GM18511 (cell line): ENCODE measurements around the gene PSEN1.

ENCODE experiments used
- ATAC-seq: cut with Tn5 transposase; IDR thresholded peaks from one replicate; pipeline ENCODE4 v1.9.1; 2021; ENCODE audit warnings: mild to moderate bottlenecking, moderate library complexity; ENCODE audit not compliant: unreplicated experiment

Gene PSEN1

DNA sequence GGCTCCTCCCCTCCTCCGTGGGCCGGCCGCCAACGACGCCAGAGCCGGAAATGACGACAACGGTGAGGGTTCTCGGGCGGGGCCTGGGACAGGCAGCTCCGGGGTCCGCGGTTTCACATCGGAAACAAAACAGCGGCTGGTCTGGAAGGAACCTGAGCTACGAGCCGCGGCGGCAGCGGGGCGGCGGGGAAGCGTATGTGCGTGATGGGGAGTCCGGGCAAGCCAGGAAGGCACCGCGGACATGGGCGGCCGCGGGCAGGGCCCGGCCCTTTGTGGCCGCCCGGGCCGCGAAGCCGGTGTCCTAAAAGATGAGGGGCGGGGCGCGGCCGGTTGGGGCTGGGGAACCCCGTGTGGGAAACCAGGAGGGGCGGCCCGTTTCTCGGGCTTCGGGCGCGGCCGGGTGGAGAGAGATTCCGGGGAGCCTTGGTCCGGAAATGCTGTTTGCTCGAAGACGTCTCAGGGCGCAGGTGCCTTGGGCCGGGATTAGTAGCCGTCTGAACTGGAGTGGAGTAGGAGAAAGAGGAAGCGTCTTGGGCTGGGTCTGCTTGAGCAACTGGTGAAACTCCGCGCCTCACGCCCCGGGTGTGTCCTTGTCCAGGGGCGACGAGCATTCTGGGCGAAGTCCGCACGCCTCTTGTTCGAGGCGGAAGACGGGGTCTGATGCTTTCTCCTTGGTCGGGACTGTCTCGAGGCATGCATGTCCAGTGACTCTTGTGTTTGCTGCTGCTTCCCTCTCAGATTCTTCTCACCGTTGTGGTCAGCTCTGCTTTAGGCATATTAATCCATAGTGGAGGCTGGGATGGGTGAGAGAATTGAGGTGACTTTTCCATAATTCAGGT is at the start of gene PSEN1:
Gene PSEN1, plus strand, starts transcription at position 121 of the 839 bp plus-strand sequence. CDS start 11,513 bp downstream, outside the sequence.
- peak; percentile 93 for ATAC-seq

DNA sequence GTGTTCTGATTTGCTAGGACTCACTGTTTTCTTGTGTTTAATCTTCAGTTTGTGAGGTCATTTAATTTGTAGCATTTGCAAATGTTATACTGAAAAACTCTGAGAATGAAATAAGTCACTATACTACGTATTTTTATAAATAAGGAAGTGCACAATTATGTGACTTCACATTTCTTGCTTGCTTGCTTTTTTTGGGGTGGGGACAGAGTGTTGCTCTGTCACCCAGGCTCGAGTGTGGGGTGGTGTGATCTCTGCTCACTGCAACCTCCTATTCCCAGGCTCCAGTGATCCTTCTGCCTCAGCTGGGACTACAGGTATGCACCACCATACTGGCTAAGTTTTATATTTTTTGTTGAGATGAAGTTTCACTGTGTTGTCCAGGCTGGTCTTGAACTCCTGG is 45.3 kb upstream of the PSEN1 start:
- ATAC-seq, result no peak

DNA sequence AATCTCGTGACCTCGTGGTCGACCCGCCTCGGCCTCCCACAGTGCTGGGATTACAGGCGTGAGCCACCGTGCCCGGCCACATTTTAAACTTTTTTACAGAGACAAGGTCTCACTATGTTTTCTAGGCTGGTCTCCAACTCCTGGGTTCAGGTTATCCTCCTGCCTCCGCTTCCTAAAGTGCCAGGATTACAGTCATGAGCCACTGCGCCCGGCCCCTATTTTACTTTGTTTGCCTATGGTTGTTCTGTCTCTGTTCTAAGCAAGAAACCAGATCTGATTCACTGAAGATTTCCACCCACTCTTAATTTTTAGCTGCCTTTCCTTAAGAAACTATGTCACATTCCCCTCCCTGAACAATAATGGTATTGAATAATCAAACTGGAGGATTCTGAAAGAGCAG is 38.9 kb upstream of the PSEN1 start:
- ATAC-seq, result no peak

DNA sequence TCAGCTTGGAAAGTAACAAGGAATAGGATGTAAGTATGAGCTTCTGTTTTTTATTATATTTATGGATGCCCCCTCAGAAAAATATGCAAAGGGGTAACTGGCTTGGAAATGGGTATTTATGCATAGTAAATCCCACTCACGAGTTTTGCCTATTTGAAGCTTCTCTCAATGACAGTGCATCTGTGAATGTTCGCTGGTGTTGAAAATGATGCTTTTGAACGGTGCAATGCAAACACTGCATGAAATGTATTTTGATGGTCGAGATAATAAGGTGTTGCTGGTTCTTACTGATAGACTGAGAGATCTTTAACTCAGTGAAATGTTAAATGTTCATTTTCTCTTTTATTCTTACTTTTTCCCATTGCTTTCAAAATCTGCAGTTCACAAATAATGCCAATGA is 36.0 kb upstream of the PSEN1 start:
- ATAC-seq, result no peak

DNA sequence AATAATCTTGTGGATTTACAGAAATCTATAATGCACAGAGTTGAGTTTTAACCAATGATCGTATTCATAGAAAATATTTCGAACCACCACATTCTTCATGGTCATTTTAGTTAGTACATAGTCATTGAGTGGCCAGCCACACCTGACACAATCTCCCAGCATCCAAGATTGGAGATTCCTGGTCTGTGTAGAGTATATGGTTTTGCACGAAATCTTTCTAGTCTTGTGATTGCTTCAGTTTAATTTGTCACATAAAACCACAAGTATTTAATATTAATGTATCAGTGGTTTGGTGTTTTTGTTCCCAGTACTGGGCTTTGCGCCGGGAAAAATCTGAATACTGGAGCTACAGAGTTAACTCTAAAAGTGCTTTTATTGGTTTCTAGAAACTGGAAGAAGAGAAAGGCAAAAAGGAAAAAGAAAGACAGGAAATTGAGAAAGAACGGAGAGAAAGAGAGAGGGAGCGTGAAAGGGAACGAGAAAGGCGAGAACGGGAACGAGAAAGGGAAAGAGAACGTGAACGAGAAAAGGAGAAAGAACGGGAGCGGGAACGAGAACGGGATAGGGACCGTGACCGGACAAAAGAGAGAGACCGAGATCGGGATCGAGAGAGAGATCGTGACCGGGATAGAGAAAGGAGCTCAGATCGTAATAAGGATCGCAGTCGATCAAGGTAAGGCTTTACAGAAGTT is 33.4 kb upstream of the PSEN1 start:
- no peak for ATAC-seq

DNA sequence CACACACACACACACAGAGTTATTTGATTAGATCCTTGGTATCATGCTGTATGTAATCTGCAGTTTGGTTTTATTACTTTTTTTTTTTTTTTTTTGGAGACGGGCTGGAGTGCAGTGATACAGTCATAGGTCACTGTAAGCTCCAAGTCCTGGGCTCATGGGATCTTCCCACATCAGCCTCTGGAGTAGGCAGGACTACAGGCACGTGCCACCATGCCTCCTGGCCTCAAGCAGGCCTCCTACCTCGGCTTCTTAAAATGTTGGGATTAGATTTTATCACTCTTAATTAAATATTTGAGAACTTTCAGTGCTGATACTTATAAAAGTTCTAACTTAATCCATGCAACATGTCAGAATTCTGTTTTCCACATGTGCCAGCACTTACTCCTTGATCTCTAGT is 31.3 kb upstream of the PSEN1 start:
- no peak for ATAC-seq

DNA sequence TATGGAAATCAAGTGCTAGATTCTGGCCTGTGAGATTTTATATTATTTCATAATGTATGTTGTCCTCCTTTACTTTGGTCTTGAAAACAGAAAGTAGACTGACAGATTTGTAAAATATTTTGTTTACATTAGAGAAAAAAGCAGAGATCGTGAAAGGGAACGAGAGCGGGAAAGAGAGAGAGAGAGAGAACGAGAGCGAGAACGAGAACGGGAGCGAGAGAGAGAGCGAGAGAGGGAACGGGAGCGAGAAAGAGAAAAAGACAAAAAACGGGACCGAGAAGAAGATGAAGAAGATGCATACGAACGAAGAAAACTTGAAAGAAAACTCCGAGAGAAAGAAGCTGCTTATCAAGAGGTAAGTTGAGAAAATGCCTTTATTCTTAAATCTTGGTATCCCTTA is 30.6 kb upstream of the PSEN1 start:
- ATAC-seq, result no peak

DNA sequence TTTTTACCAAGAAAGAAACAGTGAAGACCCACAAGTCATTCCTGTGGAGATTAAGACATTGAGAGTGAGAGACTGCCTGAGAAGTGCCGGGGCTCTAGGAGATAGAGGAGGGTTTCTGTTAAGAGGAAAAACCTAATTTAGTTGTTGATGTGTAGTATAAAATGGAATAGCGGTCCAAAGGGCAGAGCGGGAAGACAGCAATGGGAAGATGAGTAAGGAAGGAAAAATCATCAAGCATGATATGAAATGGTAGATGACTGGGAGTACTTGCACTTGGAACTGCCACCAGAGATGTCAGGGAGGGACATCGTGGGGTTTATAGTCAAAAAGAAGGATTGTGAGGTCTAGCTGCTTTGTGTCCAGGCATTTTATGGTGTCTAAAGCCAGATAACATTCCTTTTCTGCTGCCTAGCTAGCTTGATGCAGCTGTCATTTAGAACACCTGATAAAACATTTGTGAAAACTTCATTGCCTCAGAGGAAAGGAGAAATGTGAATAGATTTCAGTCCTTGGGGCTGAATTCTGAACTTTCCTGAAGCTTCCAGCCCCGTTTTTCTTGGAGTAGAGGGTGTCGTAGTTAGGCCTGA is 20.1 kb upstream of the PSEN1 start:
- ATAC-seq, result no peak

DNA sequence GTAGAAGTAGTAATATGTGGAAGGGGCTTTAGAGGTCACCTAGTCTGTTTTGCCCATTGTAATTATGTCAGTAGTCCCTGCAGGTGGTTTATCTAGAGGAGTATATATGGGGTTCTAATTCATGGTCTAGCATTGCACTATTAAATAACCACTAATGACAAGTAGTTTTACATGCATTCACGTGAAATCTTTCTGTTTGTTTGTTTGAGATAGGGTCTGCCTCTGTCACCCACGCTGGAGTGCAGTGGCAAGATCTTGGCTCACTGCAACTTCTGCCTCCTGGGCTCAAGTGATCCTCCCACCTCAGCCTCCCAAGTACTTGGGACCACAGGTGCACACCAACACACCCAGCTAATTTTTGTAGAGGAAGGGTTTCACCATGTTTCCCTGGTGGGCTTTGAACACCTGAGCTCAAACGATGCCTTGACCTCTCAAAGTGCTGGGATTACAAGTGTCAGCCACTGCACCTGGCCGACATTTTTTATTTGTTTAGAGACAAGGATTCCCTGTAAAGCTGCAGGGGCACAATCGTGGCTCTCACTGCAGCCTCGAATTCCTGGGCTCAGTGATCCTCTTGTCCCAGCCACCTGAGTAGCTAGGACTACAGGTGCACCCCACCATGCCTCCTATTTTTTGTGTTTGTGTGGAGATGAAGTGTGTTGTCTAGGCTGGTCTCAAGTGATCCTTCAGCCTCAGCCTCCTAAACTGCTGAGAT is 12.0 kb upstream of the PSEN1 start:
- ATAC-seq, result no peak

DNA sequence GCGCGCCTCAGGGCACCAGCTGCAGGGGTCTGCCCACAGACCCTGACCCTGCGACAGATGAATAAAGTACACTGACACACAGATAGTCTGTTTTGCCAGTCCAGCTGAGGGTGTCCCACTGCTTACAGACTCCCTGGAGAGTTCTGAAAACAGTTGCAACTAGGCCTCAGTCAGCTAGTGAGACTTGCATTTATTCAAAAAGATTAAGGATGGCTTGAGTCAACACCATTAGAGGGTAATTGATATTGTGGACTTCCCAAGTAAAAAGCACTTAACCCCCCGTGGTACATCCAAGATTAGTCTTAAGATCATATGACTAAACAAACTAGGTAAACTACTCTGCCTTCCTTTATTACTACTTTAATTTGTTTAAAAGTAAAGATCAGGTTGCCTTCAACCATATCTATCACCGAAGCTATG is 11.1 kb upstream of the PSEN1 start:
- ATAC-seq, result no peak

DNA sequence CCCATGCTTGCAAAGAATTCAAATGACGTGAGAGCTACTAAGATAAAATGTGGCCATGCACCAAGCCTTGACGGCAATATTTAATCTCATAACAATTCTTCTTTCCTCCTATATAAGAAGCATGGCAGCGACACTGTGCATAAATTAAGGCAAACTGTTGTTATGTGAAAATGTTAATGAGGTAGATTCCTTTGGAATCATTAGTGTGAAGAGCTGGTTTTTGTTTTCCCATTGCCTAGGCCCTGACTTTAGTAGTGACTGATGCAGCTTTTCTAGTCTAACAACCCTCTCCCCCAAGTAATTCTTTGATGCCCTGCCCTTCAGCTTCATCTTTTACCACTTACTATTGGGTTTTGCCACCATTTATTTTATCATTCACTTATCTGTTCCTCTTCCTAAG is 10.6 kb upstream of the PSEN1 start:
- no peak for ATAC-seq

DNA sequence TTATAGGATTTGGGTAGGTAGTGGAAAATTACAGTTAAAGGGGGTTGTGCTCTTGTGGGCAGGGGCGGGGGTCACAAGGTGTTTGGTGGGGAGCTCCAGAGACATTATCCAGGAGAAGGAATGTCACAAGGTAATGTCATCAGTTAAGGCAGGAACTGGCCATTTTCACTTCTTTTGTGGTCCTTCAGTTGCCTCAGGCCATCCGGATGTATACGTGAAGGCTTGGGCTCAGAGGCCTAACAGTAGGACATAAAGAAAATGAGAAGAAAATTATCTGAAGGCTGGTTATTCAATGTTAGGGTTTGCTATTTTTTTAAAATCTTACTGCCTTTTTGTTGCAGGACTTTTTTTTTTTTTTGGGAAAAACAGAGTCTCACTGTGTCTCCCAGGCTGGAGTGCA is 2.5 kb upstream of the PSEN1 start:
- no peak for ATAC-seq

DNA sequence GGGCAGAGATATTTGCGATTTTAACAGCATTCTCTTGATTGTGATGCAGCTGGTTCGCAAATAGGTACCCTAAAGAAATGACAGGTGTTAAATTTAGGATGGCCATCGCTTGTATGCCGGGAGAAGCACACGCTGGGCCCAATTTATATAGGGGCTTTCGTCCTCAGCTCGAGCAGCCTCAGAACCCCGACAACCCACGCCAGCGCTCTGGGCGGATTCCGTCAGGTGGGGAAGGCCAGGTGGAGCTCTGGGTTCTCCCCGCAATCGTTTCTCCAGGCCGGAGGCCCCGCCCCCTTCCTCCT is 271 bp upstream of the PSEN1 start:
- ATAC-seq, result no peak

DNA sequence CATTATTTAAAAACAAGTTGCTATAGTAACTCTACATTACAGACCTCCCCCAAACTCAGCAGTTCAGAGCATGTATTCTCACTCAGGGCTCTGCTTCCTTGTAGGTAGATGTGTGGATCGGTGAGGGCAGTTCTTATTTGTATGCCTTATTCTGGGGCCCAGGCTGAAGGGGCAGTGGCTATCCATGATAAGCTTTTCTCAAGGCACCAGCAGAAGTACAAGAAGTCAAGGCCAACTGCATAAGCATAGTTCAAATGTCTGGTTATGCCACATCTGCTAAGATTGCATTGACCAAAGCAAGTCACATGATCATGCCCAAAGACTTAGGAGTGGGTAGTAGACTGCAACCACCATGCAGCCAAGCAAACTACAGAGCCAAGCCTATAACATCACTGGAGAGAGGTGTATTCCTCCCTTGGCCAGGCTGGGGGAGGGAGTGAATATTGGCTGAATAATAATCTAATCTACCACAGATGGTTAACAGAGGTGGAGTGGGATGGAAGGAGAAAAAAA is 4.6 kb downstream of the PSEN1 start:
- ATAC-seq, result no peak

DNA sequence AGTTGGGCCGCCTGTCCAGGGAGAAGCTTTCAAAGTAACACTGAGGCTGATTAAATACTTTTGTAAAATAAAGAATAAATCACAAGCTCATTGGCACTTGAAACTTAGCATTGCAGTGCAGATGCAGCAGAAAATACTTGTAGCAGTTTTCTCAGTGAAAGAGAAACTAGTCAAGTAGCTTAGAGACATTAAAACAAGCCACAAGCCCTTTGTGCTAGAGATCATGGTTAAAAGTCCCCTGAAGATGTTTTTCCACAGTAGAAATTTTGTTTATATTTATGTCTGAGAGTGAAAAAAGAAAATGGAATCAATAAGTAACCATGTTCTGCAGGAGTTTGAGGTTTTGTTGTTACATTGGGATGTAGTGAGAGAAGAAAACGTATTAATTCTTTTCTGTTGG is 5.9 kb downstream of the PSEN1 start:
- ATAC-seq, result no peak

DNA sequence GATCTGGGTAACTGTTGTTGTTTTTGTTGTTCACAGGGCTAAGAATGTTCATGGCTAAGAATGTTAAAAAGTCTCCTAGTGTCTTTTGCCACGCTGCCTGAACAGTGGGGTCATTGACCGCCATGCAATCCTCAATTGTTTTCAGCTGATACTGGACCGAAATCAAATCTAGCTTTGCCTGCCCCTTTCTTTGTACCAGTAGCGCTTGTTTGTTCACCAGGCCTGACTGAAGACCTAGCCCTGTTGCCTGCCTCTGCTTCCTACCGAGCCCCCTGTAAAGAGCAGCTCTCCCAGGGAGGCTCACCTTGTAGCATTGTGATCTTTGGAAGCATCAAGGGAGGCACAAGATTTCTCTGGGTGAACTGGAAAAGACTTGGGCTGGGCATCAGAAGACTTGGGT is 6.7 kb downstream of the PSEN1 start:
- no peak for ATAC-seq

DNA sequence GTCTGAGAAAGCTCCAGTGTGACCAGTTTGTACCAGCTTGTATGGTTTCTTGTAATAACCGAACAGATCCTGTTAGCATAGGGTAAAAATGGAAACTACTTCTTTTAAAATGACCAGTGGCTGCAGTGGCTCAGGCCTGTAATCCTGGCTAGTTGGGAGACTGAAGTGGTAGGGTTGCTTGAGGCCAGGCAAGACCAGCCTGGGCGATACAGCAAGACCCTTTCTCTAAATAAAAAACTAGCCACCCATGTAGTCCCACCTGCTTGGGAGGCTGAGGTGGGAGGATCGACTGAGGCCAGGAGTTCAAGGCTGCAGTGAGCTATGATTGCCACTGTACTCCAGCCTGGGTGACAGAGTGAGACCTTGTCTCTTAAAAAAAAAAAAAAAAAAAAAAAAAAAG is 7.3 kb downstream of the PSEN1 start:
- no peak for ATAC-seq

DNA sequence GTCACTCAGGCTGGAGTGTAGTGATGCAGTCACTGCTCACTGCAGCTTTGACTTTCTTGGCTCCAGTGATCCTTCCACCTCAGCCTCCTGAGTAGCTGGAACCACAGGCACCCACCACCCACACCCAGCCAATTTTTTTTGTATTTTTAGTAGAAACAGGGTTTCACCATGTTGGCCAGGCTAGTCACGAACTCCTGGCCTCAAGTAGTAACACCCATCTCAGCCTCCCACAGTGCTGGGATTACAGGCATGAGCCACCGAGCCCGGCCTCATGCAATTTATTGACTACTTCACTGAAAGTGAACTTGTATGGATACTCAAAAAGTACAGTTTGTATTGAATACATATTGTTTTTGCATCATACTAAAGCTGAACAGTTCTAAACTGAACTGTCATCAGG is 9.1 kb downstream of the PSEN1 start:
- ATAC-seq, result no peak

DNA sequence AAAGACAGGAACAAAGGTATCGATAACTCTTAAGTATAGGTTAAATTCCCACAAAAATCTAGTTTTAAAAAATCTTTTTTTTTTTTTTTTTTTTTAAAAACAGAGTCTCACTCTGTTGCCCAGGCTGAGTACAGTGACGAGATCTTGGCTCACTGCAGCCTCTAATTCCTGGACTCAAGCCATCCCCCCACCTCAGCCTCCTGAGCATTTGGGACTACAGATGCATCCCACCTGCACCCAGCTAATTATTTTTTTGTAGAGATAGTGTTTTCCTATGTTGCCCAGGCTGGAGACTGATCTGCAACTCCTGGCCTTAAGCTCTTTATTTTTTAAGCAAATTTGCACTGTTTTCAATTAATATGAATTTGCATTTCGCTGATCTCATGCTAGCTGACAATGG is 9.8 kb downstream of the PSEN1 start:
- no peak for ATAC-seq

DNA sequence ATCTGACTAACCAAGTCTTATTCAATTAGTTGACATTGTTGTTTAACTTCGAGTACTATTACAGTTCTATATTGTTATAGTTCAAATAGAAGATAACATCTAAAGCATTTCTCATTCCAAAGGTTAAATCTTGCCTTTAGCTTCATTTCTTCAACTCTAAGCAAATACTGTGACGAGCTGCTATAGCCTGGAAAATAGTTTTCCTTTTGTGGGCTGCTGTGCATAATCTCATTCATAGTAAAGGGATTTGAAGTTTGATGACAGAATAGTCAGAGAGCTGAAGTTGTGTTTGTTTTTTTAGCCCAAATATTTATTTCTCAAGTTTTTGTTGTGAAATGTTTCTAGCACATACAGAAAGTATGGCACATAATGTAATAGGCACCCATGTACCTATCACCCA is 13.4 kb downstream of the PSEN1 start:
- no peak for ATAC-seq

DNA sequence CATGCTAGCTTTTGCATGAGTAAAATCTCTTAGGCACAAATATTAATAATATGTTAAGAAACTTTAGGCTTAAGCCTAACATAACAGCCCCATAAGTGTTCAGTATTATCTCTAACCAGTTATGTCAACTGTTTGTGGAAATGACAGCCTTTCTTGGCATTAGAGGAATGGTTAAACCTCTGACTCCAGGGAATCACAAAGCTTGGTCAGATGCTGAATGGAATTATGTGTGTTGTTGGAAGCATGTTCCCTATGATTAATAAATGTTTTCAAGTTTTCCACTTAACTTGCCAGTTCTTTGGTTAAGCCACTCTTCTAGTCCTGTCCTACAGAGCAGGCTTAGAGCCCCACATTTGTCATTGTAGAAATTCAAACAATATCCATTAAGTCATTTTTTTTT is 17.0 kb downstream of the PSEN1 start:
- no peak for ATAC-seq
